Anterior cingulate cortex (tissue), 58 donors: Measurements from ENCODE around the gene SPG7.
A peak's percentile ranks its signal among the peaks of the same experiment; 100 is the strongest.
"Not testable (repeated sequence)": the region's sequence is repeated elsewhere in the genome, so short reads cannot be mapped to it uniquely, and the experiment has no call there.

Source experiments
- DNase-seq, 58 donors: peaks; one replicate each; lab custom pipeline; 2025; lab: John Stamatoyannopoulos, UW

SPG7 gene

GRCh38 chr16:89561142-89561883, 53.1 kb downstream of the SPG7 start:
- DNase-seq: peak in 2 of 58 donors; percentile 37 to 41

- no peak for DNase-seq
Measured at GRCh38 chr16:89561884-89562599, 53.8 kb downstream of the SPG7 start.

GRCh38 chr16:89562939-89563338, 54.7 kb downstream of the SPG7 start:
- DNase-seq: peak in 21 of 58 donors; percentile 7 to 80 (median 28)

GRCh38 chr16:89563639-89564392, 55.6 kb downstream of the SPG7 start:
- DNase-seq: no peak

- DNase-seq: no peak
Measured at GRCh38 chr16:89564476-89565255, 56.5 kb downstream of the SPG7 start.

GRCh38 chr16:89565256-89565505, 57.0 kb downstream of the SPG7 start:
- no peak for DNase-seq

- peak in 25 of 58 donors; percentile 7 to 54 (median 29) for DNase-seq
Measured at GRCh38 chr16:89565506-89566372, 57.5 kb downstream of the SPG7 start.

GRCh38 chr16:89567656-89568594, 59.7 kb downstream of the SPG7 start:
- DNase-seq: no peak

GRCh38 chr16:89569506-89570341, 61.5 kb downstream of the SPG7 start:
- DNase-seq: no peak

- DNase-seq: no peak
Measured at GRCh38 chr16:89570342-89570923, 62.2 kb downstream of the SPG7 start.

- not testable (repeated sequence) for DNase-seq
Measured at GRCh38 chr16:89570983-89571598, 62.9 kb downstream of the SPG7 start.

GRCh38 chr16:89571636-89572035, 63.4 kb downstream of the SPG7 start:
- DNase-seq: no peak

GRCh38 chr16:89572073-89572484, 63.9 kb downstream of the SPG7 start:
- DNase-seq: no peak

GRCh38 chr16:89572485-89573205, 64.4 kb downstream of the SPG7 start:
- no peak for DNase-seq

GRCh38 chr16:89573826-89574680, 65.8 kb downstream of the SPG7 start:
- DNase-seq: no peak
